Activated gamma-delta T cell treated with Interleukin-2 at 50 U/mL for 16 hours (primary cell): ENCODE results near the gene GLRA2.

Source experiments
- DNase-seq: peaks from one replicate; pipeline ENCODE4 v3.0.0-alpha.2; 2020

Gene GLRA2

DNA sequence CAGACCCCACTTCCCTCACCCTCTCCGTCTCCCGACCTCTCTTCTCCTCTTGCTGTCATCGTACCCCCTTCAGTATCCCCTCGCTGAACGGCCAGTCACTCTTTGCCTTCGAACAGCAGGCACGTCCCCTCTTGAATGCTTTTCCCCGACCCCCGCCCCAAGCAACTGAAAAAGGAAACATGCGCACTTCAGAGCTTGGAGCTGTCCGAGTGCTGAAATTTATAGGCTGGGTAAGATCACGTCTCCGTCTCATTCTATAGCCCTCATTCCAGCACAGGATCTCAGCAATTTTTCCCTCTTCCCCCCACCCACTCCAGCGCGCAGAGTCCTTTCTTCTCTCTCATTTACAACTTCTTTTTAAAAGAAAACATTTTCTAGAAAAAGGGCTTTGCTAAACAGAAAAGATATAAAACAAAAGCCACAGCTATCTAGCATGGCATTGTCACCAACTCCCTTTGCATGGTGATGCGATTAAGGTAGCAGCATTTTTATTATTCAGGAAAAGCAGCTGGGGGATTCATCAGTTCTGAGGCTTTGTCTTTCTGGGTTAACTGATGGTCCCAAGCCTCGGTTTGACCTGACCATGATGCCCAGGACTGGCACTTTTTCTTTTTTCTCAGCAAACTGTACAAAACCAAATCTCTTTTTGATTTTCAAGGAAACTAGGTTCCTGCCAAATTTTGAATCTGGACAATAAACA is at the start of gene GLRA2:
Gene GLRA2 (plus strand): TSS at position 247 of the 700 bp plus-strand sequence. CDS start 522 bp downstream, outside the sequence.
- no peak for DNase-seq

DNA sequence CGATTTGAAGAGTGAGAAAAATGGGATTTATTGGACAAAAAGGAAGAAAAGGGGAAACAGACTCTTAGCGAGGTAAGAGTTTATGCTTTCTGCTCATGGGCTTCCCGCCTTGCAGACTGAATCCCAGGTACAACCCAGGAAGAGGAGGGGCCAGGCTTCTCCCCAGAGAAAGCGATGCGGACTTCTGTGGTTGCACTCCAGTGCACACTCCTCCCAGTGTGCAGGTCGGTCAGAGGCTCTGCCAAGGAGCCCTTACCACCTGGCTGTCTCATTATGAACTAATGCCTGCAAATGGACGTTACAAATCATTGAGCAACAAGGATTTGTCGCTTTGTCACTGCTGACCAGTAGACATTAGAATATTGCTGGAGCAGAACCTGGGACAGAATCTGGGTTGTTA is 39.9 kb upstream of the GLRA2 start:
- DNase-seq = no peak

DNA sequence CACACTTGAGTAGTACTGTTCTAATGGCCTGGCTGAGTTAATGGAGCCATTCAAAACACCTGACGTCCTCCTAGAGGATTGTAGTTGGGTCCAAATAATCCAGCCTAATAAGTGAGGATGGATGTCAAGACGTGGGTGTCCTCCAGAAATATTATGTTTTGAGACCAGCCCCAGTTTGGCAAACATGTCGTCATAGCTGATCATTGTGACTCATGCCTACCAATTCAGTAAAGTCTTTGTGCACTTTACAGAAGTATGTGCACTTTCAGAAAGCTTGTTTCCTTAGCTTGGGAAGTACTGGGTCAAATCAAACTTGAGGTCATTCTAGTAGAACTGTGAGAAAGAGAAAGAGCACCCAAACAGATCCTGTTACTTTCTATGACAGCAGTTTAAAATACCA is 37.6 kb upstream of the GLRA2 start:
- DNase-seq = no peak

DNA sequence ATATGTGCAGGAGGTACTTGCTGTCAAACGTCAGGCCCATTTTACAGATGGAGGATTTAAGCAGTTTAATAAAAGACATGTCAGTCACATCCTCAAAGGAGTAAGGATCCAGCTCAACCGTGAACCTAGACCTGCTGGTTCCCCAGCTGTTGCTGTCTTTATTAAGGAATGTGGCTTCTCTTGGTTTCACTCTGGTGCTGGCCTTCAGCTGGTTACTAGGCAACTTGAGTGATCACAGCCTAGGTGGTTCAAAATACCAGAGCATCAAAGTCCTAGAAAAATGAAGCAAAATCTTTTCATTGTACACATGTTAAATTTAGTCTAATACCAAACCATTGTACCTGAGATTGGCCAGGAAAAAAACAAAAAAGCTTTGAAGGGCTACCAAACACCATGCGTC is 32.7 kb upstream of the GLRA2 start:
- no peak for DNase-seq

DNA sequence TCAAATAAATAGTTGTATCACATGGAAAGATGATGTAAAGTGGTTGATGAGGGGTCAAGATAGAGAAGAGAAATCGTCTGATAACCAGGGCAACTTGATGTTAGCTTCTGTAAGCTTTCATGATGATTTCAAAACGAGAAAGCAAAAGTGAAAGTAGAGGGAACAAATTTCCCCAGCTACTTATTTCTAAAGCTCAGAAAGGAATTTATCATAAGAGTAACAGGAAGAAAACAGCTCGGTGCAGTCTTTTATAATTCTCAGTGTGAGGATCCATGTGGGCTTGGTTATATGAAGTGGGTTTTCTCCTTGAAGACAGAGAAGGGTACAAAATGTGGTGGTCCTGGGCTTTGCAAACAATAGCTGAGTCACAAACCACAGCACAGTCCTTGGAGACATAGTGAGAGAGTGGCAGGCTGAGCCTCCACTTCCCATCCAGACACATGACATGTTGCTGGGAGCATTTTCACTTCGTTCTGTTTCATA is 32.1 kb upstream of the GLRA2 start:
- DNase-seq = no peak

DNA sequence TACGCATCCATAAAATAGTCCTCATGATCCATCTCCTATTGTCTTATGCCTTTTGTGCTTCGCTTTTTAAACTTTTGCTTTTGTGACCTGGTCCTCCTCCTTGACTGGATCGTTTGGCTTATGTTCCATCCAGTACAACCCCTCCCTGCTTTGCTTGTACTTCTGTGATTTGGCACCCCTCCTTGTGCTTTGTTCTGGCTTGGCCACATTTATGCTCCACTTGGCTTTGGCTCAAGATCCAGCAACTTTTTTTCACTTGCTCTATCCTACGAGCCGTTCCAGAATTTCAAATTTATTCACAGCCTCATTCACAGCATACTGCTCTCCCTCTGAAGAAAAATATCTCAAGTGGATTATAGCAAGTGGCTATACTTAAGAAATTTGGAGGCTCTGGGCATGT is 28.0 kb upstream of the GLRA2 start:
- DNase-seq = no peak

DNA sequence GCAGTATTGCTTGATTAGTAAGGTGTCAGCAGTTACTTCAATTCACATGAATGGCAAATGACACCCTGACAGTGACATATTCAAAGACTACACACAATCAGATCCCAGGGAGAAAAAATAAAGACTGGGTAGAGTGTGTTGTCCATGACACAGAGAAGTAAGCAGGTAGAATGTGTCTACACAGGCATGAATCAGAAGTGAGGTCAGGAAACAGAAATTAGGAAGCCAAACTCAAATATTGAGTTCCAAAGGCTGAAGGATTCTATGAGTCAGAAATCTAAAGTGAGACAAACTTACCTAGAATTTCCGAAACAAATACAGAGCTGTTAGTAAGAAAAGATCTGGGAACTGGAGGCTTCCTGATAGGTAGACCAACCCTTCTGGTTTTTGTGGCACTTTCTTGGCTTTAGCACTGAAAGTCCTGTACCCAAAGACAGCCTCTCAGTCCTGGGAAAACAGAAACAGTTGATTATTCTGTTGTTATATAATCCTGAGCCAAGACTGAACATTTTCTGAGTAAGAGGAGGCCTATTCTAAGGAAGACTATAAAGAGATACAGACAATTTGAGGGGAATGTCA is 24.3 kb upstream of the GLRA2 start:
- DNase-seq = no peak

DNA sequence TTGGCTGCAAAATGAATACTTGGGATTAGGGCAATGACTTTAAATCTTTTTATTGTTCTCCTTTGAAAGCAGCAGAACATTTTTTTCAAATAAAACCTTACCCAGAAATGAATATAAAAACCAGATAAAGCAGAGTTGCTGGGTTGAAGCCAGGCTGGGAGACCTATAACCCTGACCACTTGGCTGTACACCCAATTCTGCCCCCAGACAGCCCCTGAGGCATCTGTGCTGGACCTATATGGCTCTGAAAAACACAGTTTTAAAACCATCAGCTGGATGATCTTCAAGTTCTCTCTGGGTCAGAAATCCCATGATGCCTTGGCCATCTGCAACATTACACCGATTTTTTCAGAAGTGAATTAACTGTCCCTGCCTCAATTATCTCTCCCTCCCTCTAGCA is 23.7 kb upstream of the GLRA2 start:
- no peak for DNase-seq

DNA sequence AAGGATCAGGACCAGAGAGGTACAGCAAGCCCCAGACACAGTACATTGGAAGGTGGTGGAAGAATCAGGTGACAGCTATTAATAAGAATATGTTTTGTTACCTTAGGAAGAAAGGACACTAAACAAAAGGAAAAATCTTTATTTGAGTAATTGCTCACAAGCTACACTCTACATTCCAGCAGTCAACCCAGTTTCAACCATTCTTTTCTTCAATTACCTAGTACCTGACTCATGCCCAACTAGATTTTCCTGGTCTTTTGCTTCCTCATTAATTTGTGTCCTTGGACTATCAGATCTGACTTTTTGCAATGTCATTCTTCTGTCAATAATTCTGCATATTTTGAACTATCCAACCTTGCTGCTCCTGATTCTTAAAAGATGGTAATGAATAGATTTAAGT is 22.5 kb upstream of the GLRA2 start:
- DNase-seq = no peak

DNA sequence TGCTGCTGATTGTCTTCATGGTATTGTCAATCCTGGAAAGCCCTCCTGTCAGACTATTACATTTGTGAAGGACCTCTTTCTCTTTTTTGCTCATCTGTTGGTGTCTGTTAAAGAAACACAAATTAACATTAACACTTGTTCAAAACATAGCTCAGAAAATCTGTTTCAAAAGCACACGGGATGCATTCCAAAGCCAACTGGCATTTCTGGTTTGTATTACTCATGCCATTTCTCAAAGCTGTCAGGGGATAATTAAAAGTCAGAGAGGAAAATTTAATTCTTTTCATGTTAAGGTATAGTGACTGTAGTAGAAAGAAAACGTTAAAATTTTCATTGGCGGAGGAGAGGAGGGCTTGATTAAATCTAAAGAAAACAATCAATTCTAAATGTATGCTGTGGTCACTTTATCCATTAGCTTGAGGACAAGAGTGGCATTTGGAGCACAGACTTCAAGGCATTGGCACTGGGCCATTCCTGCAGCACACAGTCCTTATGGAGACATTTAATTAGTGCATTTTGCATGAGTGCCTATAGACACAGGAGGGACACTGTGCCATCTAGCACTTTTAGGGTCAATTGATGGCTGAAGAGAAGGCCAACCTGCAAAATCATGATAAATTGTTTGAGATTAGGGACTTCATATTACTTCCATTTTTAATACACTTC is 21.2 kb upstream of the GLRA2 start:
- DNase-seq = no peak

DNA sequence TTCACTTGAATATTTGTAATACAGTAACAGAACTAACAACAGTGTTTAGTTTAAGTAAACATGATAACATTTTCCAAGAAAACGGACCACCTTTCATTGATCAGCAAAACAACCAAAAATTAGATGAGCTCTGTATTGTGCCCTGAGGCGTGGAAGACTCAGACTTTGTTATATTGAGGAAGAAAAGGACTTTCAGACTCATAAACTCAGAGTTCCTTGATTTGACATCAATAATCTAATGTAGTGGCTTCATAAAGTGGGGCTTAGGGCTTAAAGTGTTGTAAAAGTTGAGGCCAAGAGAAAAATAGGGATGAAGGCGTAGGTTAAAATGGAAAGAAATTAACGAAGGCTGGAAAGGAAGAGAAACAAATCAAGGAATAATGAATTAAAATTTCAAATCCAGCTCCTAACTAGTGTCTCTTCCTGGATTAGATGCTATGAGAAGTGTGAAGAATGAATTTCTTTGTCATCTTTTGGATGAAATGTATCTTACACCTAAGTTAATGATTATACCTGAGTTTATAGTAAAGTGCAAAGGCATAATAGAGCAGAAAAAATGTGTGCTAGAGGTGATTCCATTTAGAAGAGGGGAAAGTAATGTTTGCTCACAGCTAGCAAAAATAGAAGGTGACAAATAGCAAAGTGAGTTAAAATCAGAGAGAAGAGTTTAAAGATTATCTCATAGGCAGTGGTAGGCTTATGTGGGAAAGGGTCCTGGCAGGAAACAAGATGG is 19.8 kb upstream of the GLRA2 start:
- DNase-seq = no peak

DNA sequence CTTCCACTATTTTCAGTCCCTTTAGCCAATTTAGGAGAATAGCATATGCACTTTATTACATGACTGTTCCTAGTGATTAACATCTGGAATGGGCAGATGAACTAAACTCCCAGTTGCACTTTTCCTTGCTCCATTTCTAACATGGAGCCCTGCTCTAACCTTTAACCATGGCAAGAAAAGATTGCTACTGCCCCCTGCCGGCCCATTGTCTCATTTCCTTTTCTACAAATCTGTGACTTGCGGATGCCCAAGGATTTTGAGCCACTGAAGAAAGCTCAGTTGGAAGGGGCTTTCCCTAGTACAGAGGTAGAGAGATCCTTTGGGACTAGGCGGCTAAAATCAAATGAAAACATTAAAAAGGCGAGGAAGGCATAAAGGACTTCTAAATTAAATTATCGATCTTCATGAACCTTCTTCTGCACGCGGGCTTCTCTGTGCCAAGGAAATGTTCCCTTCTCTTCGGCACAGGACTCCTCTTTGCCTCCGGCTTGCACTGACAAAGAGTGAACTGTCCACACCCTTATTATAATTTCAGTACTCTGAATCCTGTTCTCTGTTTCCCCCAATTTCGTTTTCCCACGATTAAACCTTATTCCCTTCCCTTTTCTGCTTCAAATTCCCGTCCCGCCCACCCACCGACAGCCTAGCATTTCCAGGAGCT is 577 bp upstream of the GLRA2 start:
- peak; percentile 11 for DNase-seq

DNA sequence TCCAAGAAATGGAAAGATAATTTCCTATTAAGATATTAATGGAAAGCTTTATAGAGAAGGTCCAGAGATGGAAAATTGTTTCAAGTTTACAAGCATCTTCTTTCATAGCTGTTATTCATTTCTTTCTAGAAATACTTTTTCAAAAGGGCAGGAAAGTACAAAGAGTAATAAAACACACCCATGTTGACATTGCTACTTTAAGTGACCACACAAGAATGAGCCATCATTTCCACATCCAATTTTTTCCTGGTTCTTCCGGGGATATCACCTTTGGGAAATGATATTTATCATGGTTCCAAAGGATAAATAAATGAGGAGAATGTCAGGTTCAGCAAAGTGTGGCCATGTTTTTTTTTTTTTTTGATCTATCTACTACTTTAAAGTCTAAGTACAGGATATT is 4.5 kb downstream of the GLRA2 start:
- no peak for DNase-seq

DNA sequence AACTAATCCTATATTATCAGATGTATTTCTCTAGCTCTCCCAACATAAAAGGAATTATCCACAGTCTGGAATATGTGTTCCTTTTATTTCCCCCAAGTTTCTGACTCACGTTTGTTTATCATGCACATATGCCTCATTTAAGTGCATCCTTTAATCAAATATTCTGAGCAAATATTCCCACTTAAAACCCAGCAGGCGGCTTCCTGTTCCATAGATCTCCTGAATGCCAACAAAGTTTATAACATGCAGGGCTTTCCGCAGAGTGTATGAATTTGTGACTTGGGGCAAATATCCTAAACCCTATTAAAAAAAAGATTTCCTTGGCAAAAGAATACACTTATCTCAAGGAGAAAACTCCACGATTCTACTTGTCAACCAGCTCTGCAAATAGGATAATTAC is 16.9 kb downstream of the GLRA2 start:
- no peak for DNase-seq

DNA sequence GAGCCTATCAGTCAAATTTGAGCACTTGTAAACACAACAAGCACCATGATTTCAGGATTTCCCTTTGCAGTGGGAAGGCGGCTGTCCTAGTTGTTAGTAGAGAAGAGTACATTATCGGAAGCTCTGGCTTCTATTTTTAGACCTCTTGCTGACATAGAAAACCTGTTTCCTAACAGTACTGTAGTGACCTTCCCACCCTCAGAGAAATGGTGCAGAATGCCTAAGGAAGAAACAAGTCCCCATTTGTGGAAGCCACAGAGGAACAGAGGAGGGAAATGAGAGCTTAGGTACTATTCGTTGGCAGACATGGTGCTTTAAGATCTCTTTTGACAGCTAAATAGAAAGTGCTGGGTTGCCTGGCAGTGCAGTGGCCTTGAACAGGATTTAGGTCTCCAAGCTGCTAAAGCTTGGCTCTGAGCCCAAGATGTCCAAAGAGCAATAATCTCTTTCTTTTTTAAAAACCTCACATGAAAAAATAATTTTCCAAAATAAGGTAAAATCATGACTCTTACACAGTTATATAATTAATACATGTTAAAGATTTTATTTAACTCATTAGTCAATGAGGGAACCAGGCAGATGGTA is 24.9 kb downstream of the GLRA2 start:
- DNase-seq = no peak

DNA sequence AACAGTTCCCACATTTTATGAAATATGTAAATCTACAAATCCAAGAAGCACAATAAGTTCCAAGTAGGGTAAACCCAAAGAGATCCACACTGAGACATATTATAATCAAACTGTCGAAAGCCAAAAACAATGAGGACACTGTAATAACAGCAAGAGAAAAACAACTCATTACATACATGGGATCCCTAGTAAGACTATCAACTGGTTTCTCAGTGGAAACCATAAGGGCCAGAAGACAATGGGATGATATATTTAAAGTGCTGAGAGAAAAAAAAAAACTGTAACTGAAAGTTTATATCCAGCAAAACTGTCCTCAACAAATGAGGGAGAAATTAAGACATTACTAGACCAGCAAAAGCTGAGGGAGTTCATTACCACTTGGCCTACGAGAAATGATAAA is 34.7 kb downstream of the GLRA2 start:
- no peak for DNase-seq

DNA sequence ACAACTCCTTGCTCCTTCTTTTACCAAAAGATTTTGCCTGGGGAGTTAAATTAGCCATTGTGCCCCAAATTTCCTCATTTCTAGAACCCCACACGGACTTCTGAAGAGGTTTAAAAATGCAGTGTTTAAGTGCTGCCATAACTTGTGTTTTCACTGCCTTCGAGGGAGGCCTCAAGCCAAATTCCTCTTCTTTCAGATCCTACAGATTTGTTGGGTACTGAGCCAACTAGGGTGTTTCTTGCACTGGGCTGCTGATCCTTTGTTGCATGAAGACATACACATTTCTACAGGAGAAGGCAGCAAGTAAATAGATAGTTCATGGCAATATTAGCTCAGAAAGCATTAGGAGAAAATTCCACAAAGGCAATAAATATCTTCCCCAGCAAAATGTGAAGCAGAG is 43.8 kb downstream of the GLRA2 start:
- no peak for DNase-seq

DNA sequence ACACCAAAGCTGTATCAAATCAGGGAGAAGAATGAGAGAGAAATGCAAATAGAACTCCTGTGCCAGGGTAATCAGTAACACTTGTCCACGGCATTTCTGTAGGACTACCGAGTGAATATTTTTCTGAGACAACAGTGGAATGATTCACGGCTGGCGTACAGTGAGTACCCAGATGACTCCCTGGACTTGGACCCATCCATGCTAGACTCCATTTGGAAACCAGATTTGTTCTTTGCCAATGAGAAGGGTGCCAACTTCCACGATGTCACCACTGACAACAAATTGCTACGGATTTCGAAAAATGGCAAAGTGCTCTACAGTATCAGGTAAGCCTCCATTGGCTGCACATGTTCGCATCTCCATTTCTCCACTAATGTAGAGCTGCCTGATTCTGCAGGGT is 51.7 kb downstream of the GLRA2 start:
- DNase-seq = no peak

DNA sequence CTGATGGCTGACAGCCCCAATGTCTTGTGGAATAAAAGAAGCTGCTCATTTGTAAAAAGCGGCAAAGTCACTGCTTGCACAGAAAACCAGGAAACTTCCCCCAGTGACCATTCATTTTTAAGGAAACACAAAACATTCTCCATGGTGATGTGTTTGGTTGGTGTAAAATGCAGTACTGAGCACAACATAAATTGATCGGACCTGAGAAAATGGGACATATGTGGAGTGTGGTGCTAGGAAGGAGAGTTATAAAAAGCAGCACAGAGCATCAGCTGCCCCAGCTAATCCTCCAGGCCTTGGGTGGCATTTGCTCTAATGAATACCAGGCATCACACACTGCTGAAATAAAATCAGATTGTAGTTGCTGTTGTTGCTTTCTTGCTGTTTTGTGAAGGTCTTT is 55.2 kb downstream of the GLRA2 start:
- DNase-seq = no peak

DNA sequence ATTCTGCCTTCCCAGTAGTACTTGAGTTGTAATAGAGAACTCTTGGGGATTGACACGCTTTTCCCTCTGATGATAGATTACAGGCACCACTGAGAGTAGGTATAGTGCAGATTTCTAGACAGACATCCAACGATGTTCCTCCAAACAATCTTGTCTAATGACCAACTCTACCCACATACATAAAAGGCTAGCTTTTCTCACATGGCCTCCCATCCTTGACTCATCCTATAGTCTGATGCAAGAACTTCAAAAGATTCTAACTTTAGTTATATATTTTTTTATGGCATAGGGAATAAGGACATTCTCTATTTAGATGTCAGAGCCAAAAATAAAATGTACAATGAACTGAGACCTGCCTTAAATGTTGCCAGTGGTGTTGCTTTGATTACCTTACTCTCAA is 60.9 kb downstream of the GLRA2 start:
- DNase-seq = no peak

DNA sequence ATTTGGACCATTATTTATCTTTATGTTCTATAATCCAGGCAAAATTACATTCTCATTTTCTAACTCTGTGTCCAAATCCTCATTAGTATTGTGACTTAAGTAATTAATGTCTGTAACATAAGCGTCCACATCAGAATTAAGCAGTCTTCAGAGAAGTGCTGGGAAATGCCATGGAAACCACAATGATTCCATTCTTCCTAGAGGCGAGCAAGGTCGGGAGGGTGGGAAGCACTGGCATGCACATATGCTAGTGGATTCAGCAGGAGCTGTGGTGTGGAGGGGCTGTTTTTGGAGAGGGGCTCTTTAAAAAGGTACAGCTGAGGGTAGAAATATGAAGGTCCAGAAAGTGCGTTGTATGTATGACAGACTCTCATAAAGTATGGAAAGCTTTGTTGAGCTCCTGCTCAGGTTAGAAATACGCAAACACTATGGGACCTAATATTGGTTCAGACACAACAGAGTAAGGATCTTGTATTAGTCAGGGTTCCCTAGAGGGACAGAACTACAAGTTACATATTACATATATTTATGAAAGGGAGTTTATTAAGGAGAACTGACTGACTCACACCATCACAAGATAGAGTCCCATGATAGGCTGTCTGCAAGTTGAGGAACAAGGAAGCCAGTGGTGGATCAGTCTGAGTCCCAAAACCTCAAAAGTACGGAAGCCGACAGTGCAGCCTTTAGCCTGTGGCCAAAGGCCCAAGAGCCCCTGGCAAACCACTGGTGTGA is 61.5 kb downstream of the GLRA2 start:
- no peak for DNase-seq

DNA sequence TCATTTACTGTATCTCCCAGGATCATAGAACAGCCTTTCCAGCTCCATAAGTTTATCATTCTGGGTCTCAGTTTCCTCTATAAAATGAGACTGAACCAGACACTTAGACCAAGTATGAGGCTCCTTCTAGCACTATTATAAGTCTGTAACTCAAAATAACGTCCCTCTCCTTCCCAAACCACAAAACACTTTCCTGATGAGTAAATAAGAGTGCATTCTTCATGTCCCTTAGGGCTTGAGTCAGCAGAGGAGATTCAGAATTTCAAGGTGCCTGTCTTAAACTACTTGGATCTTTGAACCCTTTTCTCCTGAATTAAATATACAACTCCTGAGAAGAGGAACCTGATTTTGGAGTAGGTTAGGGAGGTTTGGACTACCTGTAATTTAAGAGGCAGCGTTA is 62.6 kb downstream of the GLRA2 start:
- no peak for DNase-seq
